Fibroblast of the conjunctiva (primary cell): ENCODE results near the gene CTSL.
A peak's percentile ranks its signal among the peaks of the same experiment; 100 is the strongest.

Experiments
- DNase-seq: peaks from one replicate; pipeline ENCODE4 v3.0.0-alpha.2; 2010; ENCODE audit warnings: low read depth

CTSL gene

GRCh38 chr9:87701491-87701890 is 24.4 kb upstream of the CTSL start:
- DNase-seq, result no peak

GRCh38 chr9:87701931-87702421 is 23.9 kb upstream of the CTSL start:
- DNase-seq, result no peak

GRCh38 chr9:87702921-87703320 is 23.0 kb upstream of the CTSL start:
- no peak for DNase-seq

- no peak for DNase-seq
These were observed 22.2 kb upstream of the CTSL start for GRCh38 chr9:87703636-87704276.

- no peak for DNase-seq
These were observed 21.6 kb upstream of the CTSL start for GRCh38 chr9:87704342-87704741.

GRCh38 chr9:87706066-87706739 is 19.7 kb upstream of the CTSL start:
- no peak for DNase-seq

GRCh38 chr9:87707805-87708506 is 18.0 kb upstream of the CTSL start:
- no peak for DNase-seq

- DNase-seq, result no peak
These were observed 17.4 kb upstream of the CTSL start for GRCh38 chr9:87708546-87708945.

- no peak for DNase-seq
These were observed 16.8 kb upstream of the CTSL start for GRCh38 chr9:87708986-87709728.

GRCh38 chr9:87710443-87710842 is 15.5 kb upstream of the CTSL start:
- no peak for DNase-seq

- peak; percentile 38 for DNase-seq
These were observed 13.8 kb upstream of the CTSL start for GRCh38 chr9:87711857-87712800.

GRCh38 chr9:87712801-87713277 is 13.1 kb upstream of the CTSL start:
- no peak for DNase-seq

- DNase-seq, result peak; percentile 93
These were observed 12.5 kb upstream of the CTSL start for GRCh38 chr9:87713278-87713987.

- no peak for DNase-seq
These were observed 12.0 kb upstream of the CTSL start for GRCh38 chr9:87713988-87714330.

GRCh38 chr9:87714819-87715218 is 11.1 kb upstream of the CTSL start:
- peak; percentile 70 for DNase-seq

GRCh38 chr9:87716141-87716540 is 9.8 kb upstream of the CTSL start:
- DNase-seq, result no peak

GRCh38 chr9:87717456-87717855 is 8.5 kb upstream of the CTSL start:
- no peak for DNase-seq

GRCh38 chr9:87718231-87718630 is 7.7 kb upstream of the CTSL start:
- DNase-seq, result no peak

- no peak for DNase-seq
These were observed 6.9 kb upstream of the CTSL start for GRCh38 chr9:87718852-87719612.

- no peak for DNase-seq
These were observed 5.7 kb upstream of the CTSL start for GRCh38 chr9:87720173-87720572.
